GM06990 (cell line): ENCODE measurements around the gene NMRK1.

Experiments used
- DNase-seq: peaks from one replicate; pipeline ENCODE4 v3.0.0-alpha.2; 2011; ENCODE audit not compliant: insufficient read length; ENCODE audit errors: extremely low read depth
- H3K27me3 ChIP-seq: replicated peaks from 2 replicates; pipeline ENCODE4 v1.6.0; 2011; ENCODE audit warnings: low read length; ENCODE audit not compliant: control insufficient read depth, insufficient read depth
- H3K36me3 ChIP-seq: 2 replicates; pipeline ENCODE4 v1.5.1; 2011; ENCODE audit warnings: low read length; ENCODE audit not compliant: control insufficient read depth, insufficient read depth
- H3K4me3 ChIP-seq: replicated peaks from 2 replicates; pipeline ENCODE4 v1.5.1; 2011; ENCODE audit warnings: low read depth, mild to moderate bottlenecking, control low read depth, low read length
- CTCF ChIP-seq: IDR thresholded peaks from 2 replicates; pipeline ENCODE4 v1.5.1; 2011; ENCODE audit warnings: low read length, control low read depth, mild to moderate bottlenecking, inconsistent platforms; ENCODE audit not compliant: insufficient read depth, poor library complexity, severe bottlenecking

Gene NMRK1

GRCh38 chr9:75130621-75131230 lies 42.8 kb upstream of the NMRK1 start:
- Histone ChIP-seq H3K4me3 (no peak overlapping the region), H3K36me3 (peaks cover 8% of the 10 kb centered on the region), H3K27me3 (no peaks in the 10 kb centered on the region)
- no peak for TF ChIP-seq CTCF
- no peak for DNase-seq

GRCh38 chr9:75130172-75130571 lies 42.2 kb upstream of the NMRK1 start:
- no peak for TF ChIP-seq CTCF
- H3K27me3 ChIP-seq = no peaks in the 10 kb centered on the region
- H3K4me3 ChIP-seq = no peak overlapping the region
- H3K36me3 ChIP-seq = peaks cover 8% of the 10 kb centered on the region
- DNase-seq = no peak

GRCh38 chr9:75128535-75128934 lies 40.6 kb upstream of the NMRK1 start:
- no peak for DNase-seq
- H3K36me3 ChIP-seq = peaks cover 8% of the 10 kb centered on the region
- no peak for TF ChIP-seq CTCF
- H3K27me3 ChIP-seq = no peaks in the 10 kb centered on the region
- no peak overlapping the region for H3K4me3 ChIP-seq

- no peak for TF ChIP-seq CTCF
- Histone ChIP-seq H3K36me3 (peaks cover 3% of the 10 kb centered on the region), H3K27me3 (no peaks in the 10 kb centered on the region), H3K4me3 (no peak overlapping the region)
- no peak for DNase-seq
Observed at GRCh38 chr9:75123696-75124095, 35.7 kb upstream of the NMRK1 start.

GRCh38 chr9:75121914-75122558 lies 34.1 kb upstream of the NMRK1 start:
- no peak for TF ChIP-seq CTCF
- peaks cover 3% of the 10 kb centered on the region for H3K36me3 ChIP-seq
- DNase-seq = no peak
- H3K27me3 ChIP-seq = no peaks in the 10 kb centered on the region
- H3K4me3 ChIP-seq = no peak overlapping the region

- Histone ChIP-seq H3K27me3 (no peaks in the 10 kb centered on the region), H3K4me3 (no peak overlapping the region), H3K36me3 (peaks cover 3% of the 10 kb centered on the region)
- no peak for DNase-seq
- no peak for TF ChIP-seq CTCF
Observed at GRCh38 chr9:75120686-75121085, 32.7 kb upstream of the NMRK1 start.
